GM19455 (cell line): ENCODE data around the gene PTGDR2.

Experiments used
- ATAC-seq: cut with Tn5 transposase; IDR thresholded peaks from one replicate; pipeline ENCODE4 v1.9.1; 2021; ENCODE audit not compliant: unreplicated experiment

The PTGDR2 gene

DNA sequence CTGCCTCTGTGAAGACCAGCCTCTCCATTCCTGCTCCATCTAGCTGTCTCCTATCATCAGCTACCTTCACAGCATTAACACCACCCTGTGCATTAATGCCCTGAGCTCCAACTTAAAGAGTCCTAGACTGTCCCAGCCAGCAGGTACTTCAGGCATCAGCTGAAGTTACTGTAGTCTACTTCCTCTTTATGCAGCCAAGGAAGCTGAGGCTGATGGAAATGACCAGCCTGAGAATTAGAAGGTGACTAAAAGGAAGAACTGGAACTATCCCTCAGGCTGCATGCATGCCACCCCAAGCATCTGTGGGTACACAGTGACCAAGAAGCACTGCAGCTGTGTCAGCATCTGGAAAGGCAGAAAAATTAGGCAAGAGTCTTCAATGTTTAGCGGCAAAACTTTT is 42.4 kb downstream of the PTGDR2 start:
- no peak for ATAC-seq

GRCh38 chr11:60810569-60810968 is 45.2 kb downstream of the PTGDR2 start:
- ATAC-seq: no peak

GRCh38 chr11:60810151-60810550 is 45.6 kb downstream of the PTGDR2 start:
- no peak for ATAC-seq

DNA sequence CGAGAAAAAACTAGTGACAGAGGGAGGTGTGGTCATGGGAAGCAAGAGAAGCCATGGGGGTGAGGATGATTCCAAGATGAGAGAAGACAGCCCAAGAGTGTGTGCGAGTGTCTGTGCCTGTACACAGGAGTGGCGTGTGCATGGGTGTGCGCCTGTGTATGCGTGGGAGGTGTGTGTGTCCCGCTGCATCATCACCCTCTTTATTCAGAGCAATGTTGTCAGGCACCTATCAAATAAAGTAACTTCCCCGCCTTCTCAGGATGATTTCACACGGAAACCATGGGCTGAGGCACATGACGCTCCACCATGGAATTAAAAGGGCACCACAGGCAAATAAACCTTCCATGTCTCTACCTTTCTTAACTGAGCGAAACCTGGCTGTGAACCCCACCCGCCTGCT is 46.1 kb downstream of the PTGDR2 start:
- ATAC-seq: no peak

DNA sequence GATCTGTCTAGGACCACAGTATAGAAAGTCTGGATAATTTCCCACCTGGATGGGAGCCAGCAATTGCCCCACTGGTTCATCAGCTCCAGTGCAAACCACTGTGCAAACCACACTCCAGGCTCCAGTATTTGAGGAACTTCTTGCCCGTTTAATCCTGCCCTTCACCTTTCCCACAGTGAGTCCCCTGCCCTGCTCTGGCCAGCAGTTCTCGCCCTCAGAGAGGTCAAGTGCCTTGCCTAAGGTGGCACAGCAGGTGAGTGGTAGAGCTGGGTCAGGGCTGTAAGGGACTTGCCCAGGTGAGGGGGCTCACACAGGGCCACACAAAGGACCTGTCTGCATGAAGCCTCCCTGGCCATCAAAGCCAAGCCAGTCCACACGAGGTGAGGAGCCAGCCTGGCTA is 46.5 kb downstream of the PTGDR2 start:
- no peak for ATAC-seq

GRCh38 chr11:60803273-60803936 is 52.3 kb downstream of the PTGDR2 start:
- no peak for ATAC-seq

- no peak for ATAC-seq
Measured at GRCh38 chr11:60801194-60801593, 54.6 kb downstream of the PTGDR2 start.
